Natural killer cell (primary cell): ENCODE data around the gene CADM1. TPM values are rescaled to one million over a fixed set of nuclear protein-coding genes. Genes with fewer than 3 reads are reported as not detected.

Experiments used
- ATAC-seq, 3 donors: fragments of 150-1000 bp in 2 of 3; fragments of 200-7000 bp in 1 of 3; cut with Tn5 transposase; 1 replicate in 1 of 3; 2 replicates in 2 of 3; pipeline ENCODE4 v1.10.0; 2021; ENCODE audit warnings: mild to moderate bottlenecking in 2 of 3, moderate library complexity in 2 of 3
- DNase-seq, 2 donors: peaks; one replicate each; pipeline versions ENCODE4 v3.0.0 to v3.0.0-alpha.2; 2013 to 2021; ENCODE audit warnings: mixed read lengths in 1 of 2
- H3K27ac ChIP-seq: one replicate; pipeline ENCODE4 v1.5.1; 2013; ENCODE audit warnings: mild to moderate bottlenecking, low read length
- H3K27me3 ChIP-seq: one replicate; pipeline ENCODE4 v1.6.1; 2013; ENCODE audit warnings: low read length; ENCODE audit not compliant: control insufficient read depth, insufficient read depth
- H3K36me3 ChIP-seq: one replicate; pipeline ENCODE4 v1.6.1; 2013; ENCODE audit warnings: low read length; ENCODE audit not compliant: control insufficient read depth, insufficient read depth
- H3K4me1 ChIP-seq: one replicate; pipeline ENCODE4 v1.6.1; 2013; ENCODE audit warnings: low read length; ENCODE audit not compliant: control insufficient read depth, insufficient read depth
- H3K4me3 ChIP-seq: one replicate; pipeline ENCODE4 v1.5.1; 2013; ENCODE audit warnings: low read length
- H3K9me3 ChIP-seq: one replicate; pipeline ENCODE4 v1.6.1; 2013; ENCODE audit warnings: low read length; ENCODE audit not compliant: control insufficient read depth, insufficient read depth
- H3K27ac Mint-ChIP-seq, 2 donors: one replicate each; pipeline ENCODE4 v1.8.0; 2022; ENCODE audit warnings: mild to moderate bottlenecking in 2 of 2, mixed read lengths in 2 of 2, moderate library complexity in 1 of 2
- H3K27me3 Mint-ChIP-seq, 2 donors: one replicate each; pipeline ENCODE4 v1.8.0; 2022; ENCODE audit warnings: low read depth in 2 of 2, mixed read lengths in 2 of 2
- H3K36me3 Mint-ChIP-seq: one replicate; pipeline ENCODE4 v1.8.0; 2022; ENCODE audit warnings: mixed read lengths
- H3K4me1 Mint-ChIP-seq, 2 donors: one replicate each; pipeline ENCODE4 v1.8.0; 2022; ENCODE audit warnings: mixed read lengths in 2 of 2
- H3K4me3 Mint-ChIP-seq: one replicate; pipeline ENCODE4 v1.8.0; 2022; ENCODE audit warnings: mild to moderate bottlenecking, moderate library complexity, mixed read lengths
- H3K9me3 Mint-ChIP-seq, 2 donors: one replicate each; pipeline ENCODE4 v1.8.0; 2022; ENCODE audit warnings: mixed read lengths in 2 of 2
- CTCF ChIP-seq: fragments of 200-600 bp; IDR thresholded peaks from one replicate; pipeline ENCODE4 v1.8.0; 2022; ENCODE audit warnings: antibody characterized with exemption
- whole genome bisulfite sequencing: methylation state at CpG from one replicate; pipeline ENCODE4 v1.1.7; 2013; ENCODE audit warnings: missing lambda C conversion rate; ENCODE audit not compliant: insufficient coverage; 5-methylcytosine and 5-hydroxymethylcytosine counted together
- intact Hi-C: fragments of 100-400 bp; cut with micrococcal nuclease; formaldehyde crosslinking; loops from one replicate; pipeline ENCODE4 v1.14.2; 2022
- total RNA-seq, 4 donors: library from RNA; stranded (reverse); fragments of 120-200 nt in 1 of 4; gene quantifications; one replicate each; pipeline versions ENCODE4 v1.2.3 to v1.2.4, GENCODE V29; 2013 to 2022

Gene CADM1
- total RNA-seq, 3 donors from 2014 or later (not counting 1 experiment from before 2014, with no cell fraction given) = 3.2 to 4.2 (median 3.9) TPM

GRCh38 chr11:115275045-115275444 is 229.2 kb downstream of the CADM1 start:
- H3K4me1 ChIP-seq = no peaks in the 10 kb centered on the region
- Mint-ChIP-seq H3K27me3 (peaks cover 11 to 19% of the 10 kb centered on the region in 2 donors), H3K4me1 (no peaks in the 10 kb centered on the region), H3K4me3 (no peak overlapping the region), H3K27ac (no peak overlapping the region), H3K36me3 (no peaks in the 10 kb centered on the region), H3K9me3 (peaks cover 0 to 3% of the 10 kb centered on the region in 2 donors)
- ATAC-seq = no peak
- H3K27ac ChIP-seq = no peak overlapping the region
- no peaks in the 10 kb centered on the region for H3K36me3 ChIP-seq
- H3K27me3 ChIP-seq = no peaks in the 10 kb centered on the region
- no peaks in the 10 kb centered on the region for H3K9me3 ChIP-seq
- no peak for TF ChIP-seq CTCF
- WGBS = 85% methylated on average over 9 of the region's 11 CpGs
- H3K4me3 ChIP-seq = no peak overlapping the region
- no peak for DNase-seq
- intact Hi-C loops = no loop called here

DNA sequence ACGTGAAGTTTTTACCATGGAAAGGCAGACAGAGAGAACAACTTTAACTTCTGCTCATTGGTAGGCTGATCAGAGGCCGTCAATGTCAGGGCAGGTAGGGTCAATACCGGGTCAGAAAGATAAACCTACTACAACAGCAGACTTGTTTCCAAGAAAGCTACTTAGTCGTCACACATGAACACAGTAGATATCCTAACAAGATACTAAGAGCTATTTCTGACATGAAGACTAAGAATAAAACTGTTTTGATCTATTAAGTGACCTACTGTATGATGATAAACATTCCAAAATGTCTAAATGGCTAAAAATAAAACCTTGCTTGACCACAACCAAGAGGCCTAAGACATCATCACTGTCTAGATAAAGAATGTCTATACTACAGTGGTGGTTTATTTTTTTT is 231.3 kb downstream of the CADM1 start:
- H3K36me3 ChIP-seq = no peaks in the 10 kb centered on the region
- Mint-ChIP-seq H3K4me3 (no peak overlapping the region), H3K27me3 (peaks cover 7 to 18% of the 10 kb centered on the region in 2 donors), H3K27ac (no peak overlapping the region), H3K36me3 (no peaks in the 10 kb centered on the region), H3K9me3 (no peaks in the 10 kb centered on the region), H3K4me1 (no peaks in the 10 kb centered on the region)
- no peak for DNase-seq
- H3K27ac ChIP-seq = no peak overlapping the region
- ATAC-seq = no peak
- H3K9me3 ChIP-seq = no peaks in the 10 kb centered on the region
- no peak for TF ChIP-seq CTCF
- no peaks in the 10 kb centered on the region for H3K4me1 ChIP-seq
- H3K27me3 ChIP-seq = no peaks in the 10 kb centered on the region
- no peak overlapping the region for H3K4me3 ChIP-seq
- 88% methylated on average over 3 of the region's 4 CpGs for WGBS
- intact Hi-C loops = no loop called here

DNA sequence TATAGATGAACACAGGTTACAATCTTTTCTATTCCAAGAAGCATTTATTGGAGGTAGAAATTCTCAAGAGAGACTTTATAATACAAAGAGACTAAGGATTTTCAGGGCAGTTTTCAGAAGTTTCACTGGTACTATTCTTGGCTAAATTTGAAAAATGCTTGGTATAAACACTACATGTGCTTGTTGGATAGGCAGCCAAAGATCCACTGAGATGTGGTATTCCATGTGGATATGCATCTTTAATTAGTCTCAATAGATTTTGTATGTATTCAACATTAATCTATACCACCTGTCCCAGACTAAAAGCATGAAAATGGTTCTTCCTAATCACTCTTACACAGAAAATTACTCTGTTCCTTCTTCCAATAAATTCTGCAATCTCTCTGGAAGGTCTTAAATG is 232.6 kb downstream of the CADM1 start:
- no peak for DNase-seq
- H3K4me3 ChIP-seq = no peak overlapping the region
- H3K27me3 Mint-ChIP-seq = peaks cover 7 to 12% of the 10 kb centered on the region in 2 donors
- H3K4me1 Mint-ChIP-seq = no peaks in the 10 kb centered on the region
- H3K9me3 Mint-ChIP-seq = no peaks in the 10 kb centered on the region
- H3K27me3 ChIP-seq = no peaks in the 10 kb centered on the region
- no peak for TF ChIP-seq CTCF
- intact Hi-C loops = no loop called here
- H3K27ac ChIP-seq = no peak overlapping the region
- H3K36me3 Mint-ChIP-seq = no peaks in the 10 kb centered on the region
- H3K4me3 Mint-ChIP-seq = no peak overlapping the region
- no peaks in the 10 kb centered on the region for H3K36me3 ChIP-seq
- H3K4me1 ChIP-seq = no peaks in the 10 kb centered on the region
- no peak overlapping the region for H3K27ac Mint-ChIP-seq
- no peak for ATAC-seq
- no peaks in the 10 kb centered on the region for H3K9me3 ChIP-seq

GRCh38 chr11:115269191-115269950 is 234.8 kb downstream of the CADM1 start:
- Histone ChIP-seq H3K4me1 (no peaks in the 10 kb centered on the region), H3K9me3 (no peaks in the 10 kb centered on the region), H3K27me3 (no peaks in the 10 kb centered on the region), H3K4me3 (no peak overlapping the region), H3K27ac (no peak overlapping the region), H3K36me3 (no peaks in the 10 kb centered on the region)
- Mint-ChIP-seq H3K4me3 (no peak overlapping the region), H3K27ac (no peak overlapping the region), H3K27me3 (peaks cover 3 to 12% of the 10 kb centered on the region in 2 donors), H3K9me3 (no peaks in the 10 kb centered on the region), H3K4me1 (no peaks in the 10 kb centered on the region), H3K36me3 (no peaks in the 10 kb centered on the region)
- no peak for ATAC-seq
- TF ChIP-seq CTCF = no peak
- no peak for DNase-seq
- intact Hi-C loops = no loop called here
- WGBS = 87% methylated on average over 8 of the region's 8 CpGs
